ENCODE data around the gene LPCAT3.

DNA sequence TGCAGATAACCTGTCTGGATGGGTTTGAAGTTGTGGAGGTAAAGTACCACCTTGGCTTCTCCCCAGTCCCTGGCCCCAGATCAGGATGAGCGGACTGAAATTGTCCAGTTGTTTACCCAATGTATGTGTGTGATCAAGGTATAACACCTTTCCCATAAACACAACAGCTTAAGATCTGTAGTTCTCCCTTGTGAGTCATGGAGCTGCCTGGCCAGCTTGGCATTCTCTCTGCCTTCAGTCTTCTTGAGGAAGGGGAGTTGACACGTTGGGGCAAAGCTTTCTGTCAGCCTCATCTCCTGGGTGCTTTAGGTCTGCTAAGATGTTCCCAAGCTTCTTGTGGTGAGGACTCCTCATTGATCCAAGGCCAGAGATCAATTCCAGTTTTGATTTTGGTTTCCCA lies 48.3 kb upstream of the LPCAT3 start:
- TF ChIP-seq, protein P1, sequence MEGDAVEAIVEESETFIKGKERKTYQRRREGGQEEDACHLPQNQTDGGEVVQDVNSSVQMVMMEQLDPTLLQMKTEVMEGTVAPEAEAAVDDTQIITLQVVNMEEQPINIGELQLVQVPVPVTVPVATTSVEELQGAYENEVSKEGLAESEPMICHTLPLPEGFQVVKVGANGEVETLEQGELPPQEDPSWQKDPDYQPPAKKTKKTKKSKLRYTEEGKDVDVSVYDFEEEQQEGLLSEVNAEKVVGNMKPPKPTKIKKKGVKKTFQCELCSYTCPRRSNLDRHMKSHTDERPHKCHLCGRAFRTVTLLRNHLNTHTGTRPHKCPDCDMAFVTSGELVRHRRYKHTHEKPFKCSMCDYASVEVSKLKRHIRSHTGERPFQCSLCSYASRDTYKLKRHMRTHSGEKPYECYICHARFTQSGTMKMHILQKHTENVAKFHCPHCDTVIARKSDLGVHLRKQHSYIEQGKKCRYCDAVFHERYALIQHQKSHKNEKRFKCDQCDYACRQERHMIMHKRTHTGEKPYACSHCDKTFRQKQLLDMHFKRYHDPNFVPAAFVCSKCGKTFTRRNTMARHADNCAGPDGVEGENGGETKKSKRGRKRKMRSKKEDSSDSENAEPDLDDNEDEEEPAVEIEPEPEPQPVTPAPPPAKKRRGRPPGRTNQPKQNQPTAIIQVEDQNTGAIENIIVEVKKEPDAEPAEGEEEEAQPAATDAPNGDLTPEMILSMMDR (conservative IDR thresholded peaks at IDR 0.05; ENCODE audit: low read depth, low read length) = no peak
- TF ChIP-seq EZH2 (IDR thresholded peaks at IDR 0.05; ENCODE audit: low read length, unreplicated experiment) (no peak), EZH2phosphoT487 (IDR thresholded peaks at IDR 0.05; ENCODE audit: borderline replicate concordance, low read length) (no peak)

All from PC-3 (cell line).